GF-D8 (cell line): Measurements from ENCODE around the gene MANEAL.
"Not testable (repeated sequence)": the region's sequence is repeated elsewhere in the genome, so short reads cannot be mapped to it uniquely, and the experiment has no call there.

Source experiments
- DNase-seq: peaks from one replicate; lab custom pipeline; 2025; lab: John Stamatoyannopoulos, UW

MANEAL gene

GRCh38 chr1:37793773-37794371 is at the start of gene MANEAL:
Gene MANEAL (plus strand): TSS chr1:37793847. CDS start chr1:37794183, 336 bp downstream.
- DNase-seq, result peak; percentile 6

GRCh38 chr1:37746806-37747205 is 46.8 kb upstream of the MANEAL start:
- DNase-seq, result no peak

- DNase-seq, result no peak
Observed at GRCh38 chr1:37748565-37748964, 45.1 kb upstream of the MANEAL start.

- DNase-seq, result no peak
Observed at GRCh38 chr1:37752213-37752582, 41.4 kb upstream of the MANEAL start.

GRCh38 chr1:37752583-37753471 is 40.8 kb upstream of the MANEAL start:
- no peak for DNase-seq

- DNase-seq, result no peak
Observed at GRCh38 chr1:37753473-37754321, 40.0 kb upstream of the MANEAL start.

- DNase-seq, result no peak
Observed at GRCh38 chr1:37755290-37755689, 38.4 kb upstream of the MANEAL start.

- no peak for DNase-seq
Observed at GRCh38 chr1:37755951-37756560, 37.6 kb upstream of the MANEAL start.

GRCh38 chr1:37759451-37759850 is 34.2 kb upstream of the MANEAL start:
- no peak for DNase-seq

- no peak for DNase-seq
Observed at GRCh38 chr1:37761416-37762095, 32.1 kb upstream of the MANEAL start.

GRCh38 chr1:37762516-37762915 is 31.1 kb upstream of the MANEAL start:
- DNase-seq, result no peak

GRCh38 chr1:37763791-37764413 is 29.7 kb upstream of the MANEAL start:
- DNase-seq, result no peak

- DNase-seq, result no peak
Observed at GRCh38 chr1:37764414-37764825, 29.2 kb upstream of the MANEAL start.

GRCh38 chr1:37764888-37765441 is 28.7 kb upstream of the MANEAL start, which contains the start of gene EPHA10:
Gene EPHA10 (minus strand): TSS chr1:37765120. CDS start chr1:37765066, 54 bp downstream.
- no peak for DNase-seq

GRCh38 chr1:37765916-37766664 is 27.6 kb upstream of the MANEAL start:
- no peak for DNase-seq

GRCh38 chr1:37767488-37767887 is 26.2 kb upstream of the MANEAL start:
- DNase-seq, result no peak

GRCh38 chr1:37771440-37771839 is 22.2 kb upstream of the MANEAL start:
- not testable (repeated sequence) for DNase-seq

GRCh38 chr1:37776946-37777516 is 16.6 kb upstream of the MANEAL start:
- DNase-seq, result no peak

GRCh38 chr1:37778654-37779053 is 15.0 kb upstream of the MANEAL start:
- no peak for DNase-seq
